LNCAP (cell line): Measurements from ENCODE around the gene PCCA.

Experiments
- TF ChIP-seq, protein P1 (sequence below): fragments of 450-650 bp; IDR thresholded peaks from 2 replicates; pipeline ENCODE4 v1.5.1; 2017; ENCODE audit warnings: mild to moderate bottlenecking

The PCCA gene

DNA sequence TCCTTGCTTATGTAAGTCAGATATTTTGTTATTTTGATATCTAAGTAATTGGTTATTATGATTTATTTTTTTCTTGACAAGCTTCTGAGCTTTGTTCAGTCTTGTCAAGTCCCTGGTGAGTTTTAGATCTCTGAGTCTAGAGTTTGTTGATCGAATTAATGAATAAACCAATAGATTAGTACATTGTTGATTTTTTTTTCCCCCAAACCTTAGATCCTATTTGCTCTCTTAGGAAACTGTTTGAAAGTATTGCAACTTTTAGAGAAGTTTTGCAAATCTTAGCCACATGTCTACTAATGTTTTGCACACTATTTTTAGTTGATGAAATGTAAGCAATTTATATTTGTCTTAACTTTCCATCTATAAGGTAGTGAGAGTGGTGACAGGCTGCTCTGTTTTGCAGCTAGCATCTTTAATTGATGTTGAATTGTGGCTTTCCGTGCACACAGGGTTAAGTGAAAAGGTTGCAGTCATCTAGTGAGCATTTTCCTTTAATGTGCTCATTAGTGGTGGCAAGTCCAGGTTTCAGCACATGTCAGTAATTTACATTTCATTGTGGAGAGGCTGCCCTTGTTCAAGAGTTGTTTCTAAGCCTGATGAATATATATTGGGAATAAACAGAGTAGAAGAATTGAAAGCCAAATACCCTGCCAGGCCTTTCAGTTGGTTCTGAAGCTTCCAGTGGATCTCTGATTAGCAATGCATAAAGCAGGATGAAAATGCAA lies 86.3 kb downstream of the PCCA start:
- TF ChIP-seq, protein P1, sequence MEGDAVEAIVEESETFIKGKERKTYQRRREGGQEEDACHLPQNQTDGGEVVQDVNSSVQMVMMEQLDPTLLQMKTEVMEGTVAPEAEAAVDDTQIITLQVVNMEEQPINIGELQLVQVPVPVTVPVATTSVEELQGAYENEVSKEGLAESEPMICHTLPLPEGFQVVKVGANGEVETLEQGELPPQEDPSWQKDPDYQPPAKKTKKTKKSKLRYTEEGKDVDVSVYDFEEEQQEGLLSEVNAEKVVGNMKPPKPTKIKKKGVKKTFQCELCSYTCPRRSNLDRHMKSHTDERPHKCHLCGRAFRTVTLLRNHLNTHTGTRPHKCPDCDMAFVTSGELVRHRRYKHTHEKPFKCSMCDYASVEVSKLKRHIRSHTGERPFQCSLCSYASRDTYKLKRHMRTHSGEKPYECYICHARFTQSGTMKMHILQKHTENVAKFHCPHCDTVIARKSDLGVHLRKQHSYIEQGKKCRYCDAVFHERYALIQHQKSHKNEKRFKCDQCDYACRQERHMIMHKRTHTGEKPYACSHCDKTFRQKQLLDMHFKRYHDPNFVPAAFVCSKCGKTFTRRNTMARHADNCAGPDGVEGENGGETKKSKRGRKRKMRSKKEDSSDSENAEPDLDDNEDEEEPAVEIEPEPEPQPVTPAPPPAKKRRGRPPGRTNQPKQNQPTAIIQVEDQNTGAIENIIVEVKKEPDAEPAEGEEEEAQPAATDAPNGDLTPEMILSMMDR = no peak

DNA sequence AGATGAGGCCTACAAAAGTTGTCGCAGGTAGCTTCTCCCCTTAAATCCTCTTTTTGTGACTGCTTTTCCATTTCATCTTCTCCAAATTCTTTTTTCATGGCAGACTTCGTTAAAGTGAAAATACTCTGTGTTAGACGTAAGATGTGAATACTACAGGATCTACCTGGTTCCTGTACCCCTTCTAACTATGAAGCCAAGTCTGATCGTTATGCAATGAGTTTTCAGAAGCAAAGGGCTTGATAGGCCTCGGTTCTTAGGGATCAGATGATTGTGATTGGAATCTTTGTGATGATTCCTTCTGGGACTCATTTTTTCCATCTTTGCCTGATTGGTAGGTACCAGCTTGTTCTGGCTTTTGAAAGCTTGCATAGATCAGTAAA lies 86.9 kb downstream of the PCCA start:
- TF ChIP-seq, protein P1 = no peak

GRCh38 chr13:100176801-100177400 lies 88.0 kb downstream of the PCCA start:
- TF ChIP-seq, protein P1 = no peak

- TF ChIP-seq, protein P1 = no peak
These were observed 89.4 kb downstream of the PCCA start for GRCh38 chr13:100178309-100178708.

DNA sequence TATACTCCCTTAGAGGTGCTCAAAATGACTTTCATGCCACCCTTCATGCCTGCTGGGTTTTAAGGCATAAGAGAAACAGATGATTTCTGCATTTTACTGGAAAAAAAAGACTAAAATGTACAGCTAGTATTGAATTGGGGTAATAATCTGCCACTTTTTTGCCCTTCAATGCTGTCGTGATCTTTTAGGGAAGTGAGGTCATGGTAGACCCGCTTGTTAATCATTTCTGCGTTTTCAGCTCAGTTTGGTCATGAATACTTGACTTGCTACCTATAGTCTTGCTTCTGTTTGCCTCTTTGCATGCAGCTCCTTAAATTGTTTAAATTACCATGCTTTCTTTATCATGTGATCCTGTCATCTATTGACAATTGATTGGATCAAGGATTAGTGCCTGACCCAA lies 90.4 kb downstream of the PCCA start:
- TF ChIP-seq, protein P1 = no peak

- TF ChIP-seq, protein P1 = no peak
These were observed 94.1 kb downstream of the PCCA start for GRCh38 chr13:100182900-100183490.

DNA sequence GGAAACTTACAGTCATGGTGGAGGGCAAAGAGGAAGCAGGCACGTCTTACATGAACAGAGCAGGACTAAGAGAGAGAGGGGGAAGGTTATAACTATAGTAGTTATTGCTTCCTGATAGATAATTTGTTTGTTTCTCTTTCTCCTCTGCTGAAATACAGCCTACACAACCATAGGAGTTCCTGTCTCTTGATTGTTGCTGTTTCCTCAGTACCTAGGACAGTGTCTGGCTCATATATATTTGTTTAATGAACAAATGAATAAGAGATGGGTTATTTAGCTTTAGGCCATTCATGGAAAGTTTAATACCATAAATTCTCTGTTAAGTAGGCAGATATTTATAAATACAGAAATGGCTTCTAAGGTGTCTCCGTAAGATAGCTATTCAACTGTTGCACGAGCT lies 95.2 kb downstream of the PCCA start:
- TF ChIP-seq, protein P1 = no peak
